SK-N-MC (cell line): ENCODE results near the gene PTPN14.

Experiments
- DNase-seq: peaks from one replicate; pipeline ENCODE4 v3.0.0-alpha.2; 2011; ENCODE audit warnings: low read depth, low spot score
- H3K27ac ChIP-seq: fragments of 200-600 bp; sonication (generic); 2 replicates; pipeline ENCODE4 v1.5.1; 2016; ENCODE audit warnings: mixed run types
- H3K36me3 ChIP-seq: fragments of 200-600 bp; sonication (generic); 2 replicates; pipeline ENCODE4 v1.6.1; 2017; ENCODE audit warnings: antibody characterized with exemption, low read length, mixed read lengths; ENCODE audit not compliant: insufficient read depth
- H3K4me3 ChIP-seq: fragments of 200-600 bp; sonication (generic); 2 replicates; pipeline ENCODE4 v1.5.1; 2016
- H3K9ac ChIP-seq: fragments of 200-600 bp; sonication (generic); 2 replicates; pipeline ENCODE4 v1.8.0; 2017; ENCODE audit warnings: mixed run types, mixed read lengths; ENCODE audit not compliant: insufficient read length
- H3K9me3 ChIP-seq: fragments of 200-600 bp; sonication (generic); 2 replicates; pipeline ENCODE4 v1.6.1; 2017; ENCODE audit warnings: low read depth, mild to moderate bottlenecking, antibody characterized with exemption, low read length, moderate library complexity, mixed read lengths
- EZH2 ChIP-seq: fragments of 200-600 bp; sonication (generic); IDR thresholded peaks from one replicate; pipeline ENCODE4 v1.6.1; 2017; ENCODE audit warnings: antibody characterized with exemption
- FOXP2 ChIP-seq: optimal IDR thresholded peaks from 2 replicates; pipeline ENCODE3; 2011; ENCODE audit warnings: mild to moderate bottlenecking, moderate library complexity; ENCODE audit not compliant: insufficient read depth; ENCODE audit errors: extremely low read length, control extremely low read depth
- POLR2AphosphoS5 ChIP-seq: IDR thresholded peaks from 2 replicates; pipeline ENCODE4 v1.6.1; 2012; ENCODE audit warnings: mild to moderate bottlenecking, low read depth, low read length, borderline replicate concordance

Gene PTPN14

DNA sequence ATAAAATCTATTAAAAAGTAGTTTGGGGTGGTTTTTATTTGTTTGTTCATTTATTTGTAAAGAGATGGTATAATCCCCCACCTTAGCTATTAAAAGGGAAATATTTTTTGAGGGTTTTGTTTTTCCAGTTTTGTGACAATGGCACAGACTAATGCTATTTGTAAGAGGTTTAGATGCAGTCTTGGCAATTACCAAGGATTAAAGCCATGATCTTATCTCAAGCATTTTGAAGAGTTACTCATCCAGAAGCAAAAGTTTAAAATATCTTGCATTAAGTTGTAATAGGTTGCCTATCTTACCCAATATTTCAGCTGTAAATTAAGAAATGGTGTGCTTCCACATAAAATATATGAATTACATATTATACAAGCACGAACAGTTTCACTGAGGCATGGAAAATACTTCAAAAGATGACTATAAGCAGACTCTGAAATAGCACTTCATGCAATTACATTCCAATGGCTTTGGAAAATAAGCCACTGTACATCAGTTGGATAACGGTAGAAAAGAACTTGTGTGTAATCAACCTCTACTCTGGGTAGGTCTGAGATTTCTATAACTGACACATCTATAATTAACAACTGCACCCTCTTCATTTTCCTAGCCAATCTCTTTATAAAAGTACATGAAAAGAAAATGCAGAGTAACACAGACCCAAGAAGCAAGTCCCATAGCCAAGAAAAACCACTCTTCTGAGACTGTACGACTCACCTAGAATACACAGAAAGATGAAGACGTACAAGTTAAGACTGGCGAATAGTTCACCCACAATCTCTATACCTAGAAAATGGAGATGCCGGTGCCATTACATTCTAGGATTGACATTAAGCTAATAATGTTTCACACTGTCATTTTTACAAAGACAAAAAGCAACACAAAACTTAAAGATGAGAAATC is 95.2 kb downstream of the PTPN14 start:
- no peak for DNase-seq
- peak overlapping the region; percentile 46; the same call in 1 of the 2 replicates for H3K4me3 ChIP-seq

GRCh38 chr1:214455479-214455878 is 95.9 kb downstream of the PTPN14 start:
- no peak for DNase-seq
- H3K4me3 ChIP-seq = peak overlapping the region; percentile 36
- no peak overlapping the region for H3K9ac ChIP-seq
- TF ChIP-seq FOXP2 (no peak), POLR2AphosphoS5 (no peak), EZH2 (no peak)
- H3K9me3 ChIP-seq = no peaks in the 10 kb centered on the region
- peak overlapping the region; percentile 85 for H3K27ac ChIP-seq
- no peaks in the 10 kb centered on the region for H3K36me3 ChIP-seq

More for the DNA sequence above, 95.2 kb downstream of the PTPN14 start:
- no peak overlapping the region for H3K9ac ChIP-seq
- H3K9me3 ChIP-seq = no peaks in the 10 kb centered on the region
- no peaks in the 10 kb centered on the region for H3K36me3 ChIP-seq
- H3K27ac ChIP-seq = peak overlapping the region; percentile 85
- TF ChIP-seq FOXP2 (no peak), EZH2 (no peak), POLR2AphosphoS5 (no peak)

GRCh38 chr1:214454569-214455396 is 96.6 kb downstream of the PTPN14 start:
- Histone ChIP-seq H3K36me3 (no peaks in the 10 kb centered on the region), H3K27ac (peak overlapping the region; percentile 85), H3K4me3 (peak overlapping the region; percentile 36), H3K9me3 (no peaks in the 10 kb centered on the region), H3K9ac (no peak overlapping the region)
- TF ChIP-seq FOXP2 (peak; percentile 88), POLR2AphosphoS5 (peak; percentile 35; the same call in 1 of the 2 replicates), EZH2 (no peak)
- peak; percentile 83 for DNase-seq

DNA sequence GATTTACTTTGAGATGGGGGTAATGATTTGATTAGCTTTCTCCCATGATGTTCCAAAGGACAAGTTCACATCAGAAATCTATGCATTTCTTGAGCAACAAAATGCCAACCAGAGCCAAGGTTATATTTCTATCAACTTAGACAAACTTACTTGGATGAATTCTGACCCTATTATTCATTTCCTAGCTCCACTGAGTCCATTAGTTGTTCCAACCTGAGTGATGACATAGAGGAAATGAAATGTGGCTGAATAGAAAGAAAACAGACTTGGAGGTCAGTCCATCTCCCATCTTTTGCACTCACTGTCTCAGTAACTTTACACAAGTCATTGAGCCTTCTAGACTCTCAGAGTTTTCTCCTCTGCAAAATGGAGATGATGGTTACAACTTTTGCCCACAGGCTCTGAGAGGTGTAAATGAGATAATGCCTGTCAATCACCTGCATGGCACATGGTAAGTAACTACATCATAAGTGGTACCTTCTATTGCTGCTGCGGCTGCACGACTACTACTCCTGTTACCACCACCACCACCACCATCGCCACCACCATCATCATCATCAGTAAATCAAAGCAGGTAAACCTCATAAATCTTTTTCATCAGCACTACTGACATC is 98.2 kb downstream of the PTPN14 start:
- DNase-seq = no peak
- Histone ChIP-seq H3K36me3 (no peaks in the 10 kb centered on the region), H3K9ac (no peak overlapping the region), H3K4me3 (no peak overlapping the region), H3K9me3 (no peaks in the 10 kb centered on the region), H3K27ac (no peak overlapping the region)
- TF ChIP-seq FOXP2 = no peak
- TF ChIP-seq EZH2 = no peak
- TF ChIP-seq POLR2AphosphoS5 = no peak

GRCh38 chr1:214452152-214452784 is 99.1 kb downstream of the PTPN14 start:
- H3K9ac ChIP-seq = no peak overlapping the region
- no peak overlapping the region for H3K4me3 ChIP-seq
- no peaks in the 10 kb centered on the region for H3K9me3 ChIP-seq
- TF ChIP-seq POLR2AphosphoS5 (no peak), EZH2 (no peak)
- no peak for DNase-seq
- H3K36me3 ChIP-seq = no peaks in the 10 kb centered on the region
- H3K27ac ChIP-seq = no peak overlapping the region

GRCh38 chr1:214451596-214451995 is 99.8 kb downstream of the PTPN14 start:
- H3K36me3 ChIP-seq = no peaks in the 10 kb centered on the region
- no peak for DNase-seq
- H3K27ac ChIP-seq = no peak overlapping the region
- H3K9me3 ChIP-seq = no peaks in the 10 kb centered on the region
- TF ChIP-seq EZH2 (no peak), FOXP2 (no peak), POLR2AphosphoS5 (no peak)
- no peak overlapping the region for H3K9ac ChIP-seq
- H3K4me3 ChIP-seq = no peak overlapping the region

GRCh38 chr1:214449371-214449770 is 102.0 kb downstream of the PTPN14 start:
- H3K9me3 ChIP-seq = no peaks in the 10 kb centered on the region
- H3K36me3 ChIP-seq = no peaks in the 10 kb centered on the region
- no peak for TF ChIP-seq EZH2
- no peak for TF ChIP-seq POLR2AphosphoS5
- no peak for TF ChIP-seq FOXP2
- H3K9ac ChIP-seq = no peak overlapping the region
- no peak for DNase-seq
- H3K27ac ChIP-seq = no peak overlapping the region
- H3K4me3 ChIP-seq = no peak overlapping the region

GRCh38 chr1:214448536-214448935 is 102.9 kb downstream of the PTPN14 start:
- TF ChIP-seq POLR2AphosphoS5 = no peak
- TF ChIP-seq FOXP2 = no peak
- TF ChIP-seq EZH2 = no peak
- DNase-seq = no peak
- Histone ChIP-seq H3K36me3 (no peaks in the 10 kb centered on the region), H3K9ac (no peak overlapping the region), H3K4me3 (no peak overlapping the region), H3K27ac (no peak overlapping the region), H3K9me3 (no peaks in the 10 kb centered on the region)

- TF ChIP-seq POLR2AphosphoS5 = no peak
- no peak for TF ChIP-seq EZH2
- no peak for TF ChIP-seq FOXP2
- Histone ChIP-seq H3K9ac (no peak overlapping the region), H3K4me3 (no peak overlapping the region), H3K27ac (peak overlapping the region; percentile 78), H3K9me3 (no peaks in the 10 kb centered on the region), H3K36me3 (no peaks in the 10 kb centered on the region)
- no peak for DNase-seq
These were observed 103.9 kb downstream of the PTPN14 start for GRCh38 chr1:214447557-214447871.
